Breast epithelium (tissue), 3 donors: Measurements from ENCODE around the gene CCDC149.

Source experiments
- CTCF ChIP-seq, 3 donors: fragments of 450-650 bp; IDR thresholded peaks; one replicate each; pipeline ENCODE4 v1.5.1; 2016 to 2017; ENCODE audit warnings: antibody characterized with exemption in 3 of 3, mild to moderate bottlenecking in 3 of 3, moderate library complexity in 3 of 3
- POLR2A ChIP-seq: fragments of 450-650 bp; IDR thresholded peaks from one replicate; pipeline ENCODE4 v1.6.1; 2016; ENCODE audit warnings: antibody characterized with exemption, mild to moderate bottlenecking, moderate library complexity
- POLR2AphosphoS5 ChIP-seq, 3 donors: sonication (generic); formaldehyde crosslinking; IDR thresholded peaks; one replicate each; pipeline ENCODE4 v1.6.1; 2017; ENCODE audit warnings: antibody characterized with exemption in 3 of 3

- no peak for TF ChIP-seq CTCF (IDR thresholded peaks at IDR 0.05)
- no peak for TF ChIP-seq POLR2A
- no peak for TF ChIP-seq POLR2AphosphoS5 (IDR thresholded peaks at IDR 0.05)
These were observed 8.6 kb upstream of the CCDC149 start for GRCh38 chr4:24921491-24921890.
